ENCODE results near the gene GSN. TPM values are rescaled to one million over a fixed set of nuclear protein-coding genes. Genes with fewer than 3 reads are reported as not detected.

Gene GSN
- total RNA-seq, 1 donor from 2014 or later, result 35.0 TPM

- no peak for DNase-seq (ENCODE audit: low spot score, unreplicated experiment)
- H3K4me3 Mint-ChIP-seq (ENCODE audit: low read depth), result no peak overlapping the region
- H3K4me1 Mint-ChIP-seq (ENCODE audit: low read depth), result no peaks in the 10 kb centered on the region
- no peak overlapping the region for H3K27ac Mint-ChIP-seq
- H3K36me3 Mint-ChIP-seq (ENCODE audit: insufficient read depth), result no peaks in the 10 kb centered on the region
- TF ChIP-seq CTCF (IDR thresholded peaks at IDR 0.05; ENCODE audit: unreplicated experiment), result no peak
- H3K27me3 Mint-ChIP-seq, result peaks cover 37% of the 10 kb centered on the region
- H3K9me3 Mint-ChIP-seq (ENCODE audit: low read depth), result no peaks in the 10 kb centered on the region
These were observed 8.5 kb upstream of the GSN start for GRCh38 chr9:121259498-121259897.

GRCh38 chr9:121259935-121260334 lies 8.0 kb upstream of the GSN start:
- no peaks in the 10 kb centered on the region for H3K9me3 Mint-ChIP-seq (ENCODE audit: low read depth)
- peaks cover 39% of the 10 kb centered on the region for H3K27me3 Mint-ChIP-seq
- no peak overlapping the region for H3K27ac Mint-ChIP-seq
- H3K4me1 Mint-ChIP-seq (ENCODE audit: low read depth), result no peaks in the 10 kb centered on the region
- no peak for TF ChIP-seq CTCF (IDR thresholded peaks at IDR 0.05; ENCODE audit: unreplicated experiment)
- no peak overlapping the region for H3K4me3 Mint-ChIP-seq (ENCODE audit: low read depth)
- H3K36me3 Mint-ChIP-seq (ENCODE audit: insufficient read depth), result no peaks in the 10 kb centered on the region
- no peak for DNase-seq (ENCODE audit: low spot score, unreplicated experiment)

GRCh38 chr9:121260457-121261106 lies 7.4 kb upstream of the GSN start:
- Mint-ChIP-seq H3K27ac (no peak overlapping the region), H3K9me3 (ENCODE audit: low read depth) (no peaks in the 10 kb centered on the region), H3K36me3 (ENCODE audit: insufficient read depth) (no peaks in the 10 kb centered on the region), H3K4me1 (ENCODE audit: low read depth) (no peaks in the 10 kb centered on the region), H3K27me3 (peaks cover 46% of the 10 kb centered on the region), H3K4me3 (ENCODE audit: low read depth) (no peak overlapping the region)
- DNase-seq (ENCODE audit: low spot score, unreplicated experiment), result no peak
- TF ChIP-seq CTCF (IDR thresholded peaks at IDR 0.05; ENCODE audit: unreplicated experiment), result no peak

GRCh38 chr9:121261107-121261460 lies 6.9 kb upstream of the GSN start:
- no peaks in the 10 kb centered on the region for H3K9me3 Mint-ChIP-seq (ENCODE audit: low read depth)
- no peak overlapping the region for H3K27ac Mint-ChIP-seq
- H3K36me3 Mint-ChIP-seq (ENCODE audit: insufficient read depth), result no peaks in the 10 kb centered on the region
- no peaks in the 10 kb centered on the region for H3K4me1 Mint-ChIP-seq (ENCODE audit: low read depth)
- DNase-seq (ENCODE audit: low spot score, unreplicated experiment), result no peak
- H3K4me3 Mint-ChIP-seq (ENCODE audit: low read depth), result no peak overlapping the region
- H3K27me3 Mint-ChIP-seq, result peaks cover 51% of the 10 kb centered on the region
- no peak for TF ChIP-seq CTCF (IDR thresholded peaks at IDR 0.05; ENCODE audit: unreplicated experiment)

GRCh38 chr9:121261755-121262154 lies 6.2 kb upstream of the GSN start:
- Mint-ChIP-seq H3K36me3 (ENCODE audit: insufficient read depth) (no peaks in the 10 kb centered on the region), H3K4me3 (ENCODE audit: low read depth) (no peak overlapping the region), H3K27ac (no peak overlapping the region), H3K4me1 (ENCODE audit: low read depth) (no peaks in the 10 kb centered on the region), H3K27me3 (peaks cover 55% of the 10 kb centered on the region), H3K9me3 (ENCODE audit: low read depth) (no peaks in the 10 kb centered on the region)
- TF ChIP-seq CTCF (IDR thresholded peaks at IDR 0.05; ENCODE audit: unreplicated experiment), result no peak
- no peak for DNase-seq (ENCODE audit: low spot score, unreplicated experiment)
